GM19238 (cell line): Measurements from ENCODE around the gene APH1B.
"Not testable (repeated sequence)": the region's sequence is repeated elsewhere in the genome, so short reads cannot be mapped to it uniquely, and the experiment has no call there.

ENCODE experiments used
- DNase-seq: peaks from one replicate; pipeline ENCODE4 v3.0.0; 2011; ENCODE audit warnings: low spot score; ENCODE audit not compliant: insufficient read length

APH1B gene

GRCh38 chr15:63296195-63296594 lies 18.8 kb downstream of the APH1B start:
- DNase-seq = no peak

GRCh38 chr15:63299943-63300575 lies 22.7 kb downstream of the APH1B start:
- no peak for DNase-seq

GRCh38 chr15:63301088-63301487 lies 23.7 kb downstream of the APH1B start:
- DNase-seq = no peak

- DNase-seq = no peak
These were observed 27.9 kb downstream of the APH1B start for GRCh38 chr15:63305260-63305659.

- no peak for DNase-seq
These were observed 29.2 kb downstream of the APH1B start for GRCh38 chr15:63306492-63307073.

- no peak for DNase-seq
These were observed 31.1 kb downstream of the APH1B start for GRCh38 chr15:63308491-63308890.

- no peak for DNase-seq
These were observed 31.5 kb downstream of the APH1B start for GRCh38 chr15:63308947-63309346.

GRCh38 chr15:63310646-63311045 lies 33.2 kb downstream of the APH1B start:
- DNase-seq = no peak

GRCh38 chr15:63312286-63312685 lies 34.9 kb downstream of the APH1B start:
- DNase-seq = no peak

GRCh38 chr15:63313825-63314224 lies 36.4 kb downstream of the APH1B start:
- no peak for DNase-seq

- DNase-seq = no peak
These were observed 37.0 kb downstream of the APH1B start for GRCh38 chr15:63314409-63314808.

- no peak for DNase-seq
These were observed 40.9 kb downstream of the APH1B start for GRCh38 chr15:63318344-63318743.

- DNase-seq = no peak
These were observed 41.7 kb downstream of the APH1B start for GRCh38 chr15:63319065-63319464.

GRCh38 chr15:63320446-63320845 lies 43.0 kb downstream of the APH1B start:
- DNase-seq = not testable (repeated sequence)

- not testable (repeated sequence) for DNase-seq
These were observed 43.6 kb downstream of the APH1B start for GRCh38 chr15:63320981-63321380.

- no peak for DNase-seq
These were observed 44.1 kb downstream of the APH1B start for GRCh38 chr15:63321462-63321861.

- DNase-seq = no peak
These were observed 45.1 kb downstream of the APH1B start for GRCh38 chr15:63322541-63322940.

- DNase-seq = no peak
These were observed 46.6 kb downstream of the APH1B start for GRCh38 chr15:63323798-63324563.

GRCh38 chr15:63324770-63325169 lies 47.4 kb downstream of the APH1B start:
- DNase-seq = no peak

GRCh38 chr15:63327648-63328421 lies 50.4 kb downstream of the APH1B start:
- DNase-seq = no peak

GRCh38 chr15:63329567-63330350 lies 52.4 kb downstream of the APH1B start:
- DNase-seq = no peak
